ENCODE measurements around the gene ZNF692.

ZNF692 gene

DNA sequence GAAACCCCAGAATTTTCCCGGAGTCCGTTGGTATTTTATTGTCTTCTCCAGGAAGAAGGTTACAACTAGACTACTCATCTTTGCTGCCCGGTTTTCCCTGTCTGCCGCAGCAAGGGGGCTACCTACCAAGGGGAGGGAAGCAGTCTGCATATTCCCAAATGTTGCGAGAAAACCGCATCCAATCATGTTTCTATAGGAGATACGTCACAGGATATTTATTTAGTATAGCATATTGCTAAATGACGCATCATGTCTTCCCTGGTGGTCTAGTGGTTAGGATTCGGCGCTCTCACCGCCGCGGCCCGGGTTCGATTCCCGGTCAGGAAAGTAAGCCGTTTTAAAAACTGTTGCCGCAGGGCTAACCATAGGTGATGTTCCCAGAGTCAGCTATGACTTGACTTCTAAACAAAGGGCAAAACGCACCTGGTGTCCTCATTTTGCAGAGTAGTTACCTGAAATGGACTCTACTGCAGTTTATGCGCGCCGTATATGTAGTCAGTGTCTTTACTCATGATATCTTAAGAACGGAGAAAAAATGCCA lies 15.2 kb upstream of the ZNF692 start:
- DNase-seq: peak; percentile 94

DNA sequence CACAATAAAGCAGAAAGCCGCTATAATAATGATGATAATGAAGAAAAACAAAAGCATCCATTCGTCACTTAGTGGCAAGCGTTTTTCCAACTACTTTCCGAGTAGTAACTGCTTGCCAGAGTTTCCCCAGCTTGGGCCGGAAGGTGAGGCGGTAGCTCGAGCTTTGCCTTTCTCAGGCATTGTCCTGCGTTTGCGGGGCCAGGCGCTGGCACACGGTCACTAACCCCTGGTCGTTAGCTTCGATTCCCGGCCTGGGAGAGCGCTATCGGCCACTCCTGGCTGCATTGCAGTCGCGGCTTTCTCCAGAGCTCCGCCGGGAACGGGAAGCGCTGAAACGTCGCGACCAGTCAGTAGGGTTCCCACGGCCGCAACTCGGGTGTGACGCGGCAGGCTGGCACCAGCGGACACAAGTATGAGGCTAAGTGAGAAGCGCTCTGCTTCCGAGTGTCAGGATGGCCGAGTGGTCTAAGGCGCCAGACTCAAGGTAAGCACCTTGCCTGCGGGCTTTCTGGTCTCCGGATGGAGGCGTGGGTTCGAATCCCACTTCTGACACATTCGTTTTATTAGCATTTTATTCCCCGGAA lies 14.6 kb upstream of the ZNF692 start:
- peak; percentile 94 for DNase-seq

DNA sequence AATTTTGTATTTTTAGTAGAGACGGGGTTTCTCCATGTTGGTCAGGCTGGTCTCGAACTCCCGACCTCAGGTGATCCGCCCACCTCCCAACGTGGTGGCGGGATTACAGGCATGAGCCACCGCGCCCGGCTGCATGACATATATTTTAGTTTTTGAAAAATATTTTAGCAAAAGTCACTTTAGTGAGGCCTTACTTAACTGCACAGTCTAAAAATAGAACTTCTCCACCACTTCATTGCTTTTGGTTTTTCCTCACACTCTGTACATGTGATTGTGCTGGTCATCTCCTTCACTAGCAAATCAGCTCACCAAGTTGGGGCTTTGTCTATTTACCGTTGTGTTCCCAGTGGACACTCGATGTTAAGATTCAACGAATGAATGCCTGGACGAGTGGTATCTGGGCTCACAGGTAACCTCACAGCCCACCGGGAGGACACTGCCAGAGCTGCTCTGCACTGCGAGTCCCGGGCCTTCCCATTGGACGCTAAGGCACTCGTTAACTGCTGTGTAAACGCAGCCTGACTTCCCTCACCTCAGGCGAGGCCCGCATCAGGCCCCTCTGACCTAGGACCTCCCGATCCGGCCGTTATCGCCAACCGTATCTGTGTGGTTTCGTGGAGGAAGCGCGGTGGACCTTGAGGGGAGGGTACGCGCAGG lies 14.0 kb upstream of the ZNF692 start:
- DNase-seq: peak; percentile 60

DNA sequence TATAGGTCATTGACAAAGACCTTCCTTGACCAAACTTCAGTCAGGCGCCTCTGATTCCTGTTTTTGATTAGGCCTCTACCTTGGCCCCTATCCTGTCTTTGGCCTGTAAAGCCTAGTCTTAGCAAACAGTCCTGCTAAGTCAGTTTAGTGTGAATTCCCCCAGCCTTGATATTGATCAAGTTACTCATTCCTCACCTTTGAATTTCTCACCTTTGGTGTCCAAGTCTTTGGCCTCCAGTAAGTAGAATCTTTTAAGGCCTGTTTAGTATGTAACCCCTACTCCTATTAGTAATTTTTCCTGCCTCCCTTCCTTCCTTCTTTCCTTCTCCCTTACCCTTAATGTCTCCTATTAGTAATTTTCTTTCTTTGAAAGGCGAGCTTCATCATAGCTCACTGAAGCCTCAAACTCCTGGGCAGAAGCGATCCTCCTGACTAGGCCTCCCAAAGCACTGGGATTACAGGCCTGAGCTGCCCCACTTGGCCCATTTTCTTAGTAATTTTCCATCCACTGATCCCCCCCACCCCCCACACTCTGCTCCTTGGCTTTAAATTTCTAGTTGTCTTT lies 13.0 kb upstream of the ZNF692 start:
- DNase-seq: no peak

DNA sequence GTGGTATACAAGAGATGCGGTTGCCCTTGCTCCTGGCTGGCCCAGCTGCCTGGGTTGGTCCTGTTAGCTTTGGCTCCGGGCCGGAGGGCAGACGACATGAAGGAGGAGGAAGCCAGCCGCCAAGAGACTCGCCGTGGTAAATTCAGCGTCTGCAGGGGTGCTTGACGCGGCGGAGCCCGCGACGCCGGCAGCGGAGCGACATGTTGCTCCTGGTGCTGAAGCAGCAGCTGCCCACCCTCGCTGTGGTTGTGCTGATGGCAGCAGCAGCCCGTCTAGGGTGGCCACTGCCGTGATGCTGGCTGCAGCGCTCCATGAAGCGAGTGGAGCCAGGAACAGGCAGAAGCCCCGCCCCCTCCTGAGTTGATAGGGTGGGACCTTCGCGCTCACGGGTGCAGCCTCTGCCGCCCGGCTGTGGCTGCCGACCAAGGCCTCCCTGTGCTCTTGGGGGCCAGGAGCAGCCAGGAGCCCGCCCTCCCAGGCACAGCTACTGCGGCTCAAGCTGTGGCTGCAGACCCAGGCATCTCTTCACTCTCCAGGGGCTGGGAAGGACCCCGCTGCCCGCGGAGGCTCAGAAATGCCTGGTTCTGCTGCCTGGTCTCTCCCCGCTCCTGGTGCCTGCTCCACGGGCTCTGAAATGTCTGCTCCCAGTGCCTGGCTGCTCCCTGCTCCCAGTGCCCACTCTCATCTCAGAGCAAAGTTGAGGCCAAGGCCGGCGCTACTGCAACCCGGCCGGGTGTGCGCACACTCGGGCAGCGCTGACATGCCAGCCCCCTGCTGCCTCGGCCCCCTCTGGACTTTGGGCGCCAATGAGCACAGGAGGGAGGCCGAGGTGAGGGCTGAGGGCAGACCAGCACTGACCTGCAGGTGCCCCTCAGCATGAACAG lies 4.4 kb upstream of the ZNF692 start:
- DNase-seq: peak; percentile 31

DNA sequence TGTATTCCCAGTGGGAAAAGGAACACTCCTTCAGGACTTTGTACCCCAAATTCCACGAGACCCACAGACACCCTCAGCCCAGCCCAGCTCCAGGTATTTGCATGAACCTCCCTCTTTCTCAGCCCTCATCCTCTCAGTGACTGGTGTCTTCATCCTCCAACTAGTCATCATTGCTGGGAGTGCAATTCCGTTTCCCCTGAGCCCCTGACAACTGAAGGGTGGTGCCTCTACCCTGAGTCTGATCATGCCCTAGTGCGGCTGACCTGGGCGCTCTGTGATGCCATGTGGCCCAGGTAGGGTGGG lies 3.8 kb upstream of the ZNF692 start:
- DNase-seq: no peak

DNA sequence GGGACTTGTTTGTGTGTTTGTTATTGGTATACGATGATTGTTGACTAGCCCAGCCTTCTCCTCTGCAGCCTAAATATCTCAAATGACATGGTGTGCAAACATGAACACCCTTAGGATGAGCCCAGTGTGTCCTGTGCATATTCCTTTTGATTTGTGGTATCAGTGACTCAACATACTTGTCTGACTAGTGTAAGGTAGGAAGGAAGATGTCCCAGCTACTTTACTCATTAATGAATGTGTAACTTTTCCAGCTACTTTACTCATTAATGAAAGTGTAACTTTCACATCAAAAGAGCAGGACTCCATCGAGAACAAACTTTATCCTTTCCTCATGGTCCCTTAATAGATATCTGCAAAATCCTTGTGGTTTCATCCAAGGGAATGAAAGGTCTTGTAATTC lies 2.7 kb upstream of the ZNF692 start:
- DNase-seq: peak; percentile 22

DNA sequence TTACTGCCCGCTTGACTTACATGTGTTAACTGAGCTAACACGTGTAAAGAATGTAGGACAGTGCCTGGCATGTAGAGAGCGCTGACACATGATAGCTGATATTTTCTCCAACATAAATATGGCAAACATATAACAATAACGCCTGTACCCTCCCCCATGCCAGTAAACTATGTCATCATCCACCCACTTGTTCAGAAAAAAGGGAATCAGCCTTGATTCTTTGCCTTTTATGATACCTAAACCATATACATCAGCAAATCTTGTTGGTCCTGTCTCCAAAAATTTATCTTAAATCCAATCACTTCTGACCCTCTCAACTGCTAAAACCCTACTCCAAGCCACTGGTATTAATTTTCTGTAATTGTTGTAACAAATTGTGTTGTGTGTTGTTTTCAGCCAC lies 1.1 kb upstream of the ZNF692 start:
- no peak for DNase-seq

DNA sequence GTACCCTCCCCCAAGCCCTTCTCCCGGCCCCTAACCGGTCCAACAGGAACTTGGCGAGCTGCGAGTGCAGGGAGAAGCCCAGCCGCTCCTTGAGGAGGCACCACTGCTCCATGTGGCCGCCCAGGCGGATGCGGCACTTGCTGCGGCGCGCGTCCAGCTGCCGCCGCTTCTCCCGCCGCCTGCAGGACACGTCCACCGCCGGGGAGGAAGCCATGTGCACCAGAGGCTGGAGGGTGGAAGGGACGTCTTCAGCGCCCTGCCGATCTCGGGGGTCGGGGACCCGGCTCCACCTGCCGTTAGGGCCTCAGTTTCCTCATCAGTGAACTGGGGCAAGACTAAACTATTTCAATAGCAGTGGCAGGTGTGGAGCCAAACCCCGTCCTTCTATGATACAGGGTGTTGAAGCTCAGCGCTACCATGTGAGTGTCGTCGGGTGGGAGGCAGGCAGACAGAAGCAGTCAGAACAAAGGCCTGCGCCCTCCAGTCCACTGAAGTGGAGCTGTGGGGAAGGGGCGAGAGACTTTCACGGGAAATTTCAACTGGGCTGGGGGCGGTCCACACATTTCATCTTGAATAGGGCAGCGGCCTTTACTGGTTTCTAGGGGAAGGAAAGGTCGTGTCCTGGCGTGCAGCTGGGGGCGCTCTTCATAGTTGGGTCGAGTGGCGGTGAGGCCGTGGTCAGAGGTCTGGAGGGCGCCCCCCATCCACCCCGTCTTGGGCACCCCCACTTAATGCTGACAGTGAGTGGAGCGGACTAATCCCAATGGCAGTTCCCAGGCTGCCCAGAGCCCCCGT lies 592 bp downstream of the ZNF692 start:
- DNase-seq: peak; percentile 62

DNA sequence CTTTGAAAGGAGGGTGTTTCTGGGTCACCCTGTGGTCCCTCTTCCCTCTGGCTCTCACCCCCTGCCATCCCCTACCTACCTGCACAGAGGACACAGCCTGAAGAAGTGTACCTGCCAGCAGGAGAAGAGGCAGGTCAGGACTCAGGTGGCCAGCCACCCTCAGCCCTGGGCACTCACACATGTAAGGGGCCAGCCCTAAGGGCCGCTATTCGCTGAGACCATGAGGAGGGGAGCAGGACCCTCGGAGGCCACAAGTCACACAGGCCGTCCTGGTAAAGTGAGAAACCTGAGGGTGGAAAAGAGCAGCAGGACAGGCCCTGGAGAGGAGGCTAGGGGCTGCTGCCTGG lies 1.2 kb downstream of the ZNF692 start:
- no peak for DNase-seq

DNA sequence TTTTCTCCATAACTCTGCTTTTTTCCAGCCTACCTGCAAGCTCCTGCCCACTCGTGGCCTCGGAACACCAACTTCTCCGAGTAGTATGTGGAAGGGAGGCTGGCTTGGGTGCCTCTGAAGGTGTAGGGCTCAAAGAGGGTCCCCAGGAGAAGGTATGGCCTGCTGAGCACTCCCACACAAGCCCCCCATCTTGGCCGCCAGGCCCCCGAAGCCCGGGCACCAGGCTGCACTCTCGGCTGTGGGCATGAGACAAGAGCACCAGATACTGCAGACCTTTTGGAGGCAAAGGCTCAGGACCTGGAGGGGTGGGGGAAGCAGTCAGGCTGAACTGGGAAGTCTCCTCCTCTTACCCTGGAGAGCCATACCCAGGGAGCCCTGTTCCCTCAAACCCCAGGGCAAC lies 1.7 kb downstream of the ZNF692 start:
- no peak for DNase-seq

DNA sequence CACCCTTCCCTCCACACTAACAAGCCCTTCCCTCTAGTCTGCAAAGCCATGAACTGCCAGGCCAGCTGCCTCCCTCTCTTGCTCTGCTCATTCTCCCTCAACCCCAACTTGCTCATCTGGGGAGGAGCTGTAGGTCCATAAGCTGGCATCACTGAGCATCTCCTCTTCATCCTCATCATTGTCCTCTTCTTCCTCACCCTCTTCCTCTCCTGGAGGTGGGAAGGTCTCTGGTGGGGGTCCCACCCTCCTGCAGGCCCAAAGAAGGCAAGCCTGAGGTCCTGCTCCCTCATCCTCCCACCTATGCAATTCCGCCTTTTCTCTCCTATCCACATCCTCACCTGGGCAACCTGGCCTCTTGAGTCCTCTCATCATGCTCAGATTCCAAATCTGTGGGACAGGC lies 2.7 kb downstream of the ZNF692 start:
- DNase-seq: no peak

DNA sequence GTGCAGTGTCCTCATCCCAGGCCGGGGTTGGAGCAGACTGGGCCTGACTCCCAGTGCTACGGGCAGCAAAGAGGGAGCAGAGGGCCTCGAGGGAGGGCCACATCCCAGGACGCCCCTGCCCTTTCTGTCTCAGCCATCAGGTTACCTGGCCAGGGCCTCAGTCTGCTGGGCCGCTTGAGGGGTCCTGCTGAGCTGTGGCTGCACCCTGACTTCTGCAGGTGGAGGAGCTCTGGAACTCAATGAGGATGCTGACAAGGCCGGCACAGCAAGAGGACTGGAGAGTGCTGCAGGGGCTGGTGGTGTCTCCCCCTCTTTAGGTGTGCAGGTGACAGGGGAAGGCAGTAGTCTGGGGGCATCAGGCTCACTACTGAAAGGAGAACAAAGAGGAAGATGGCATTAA lies 3.3 kb downstream of the ZNF692 start:
- no peak for DNase-seq

DNA sequence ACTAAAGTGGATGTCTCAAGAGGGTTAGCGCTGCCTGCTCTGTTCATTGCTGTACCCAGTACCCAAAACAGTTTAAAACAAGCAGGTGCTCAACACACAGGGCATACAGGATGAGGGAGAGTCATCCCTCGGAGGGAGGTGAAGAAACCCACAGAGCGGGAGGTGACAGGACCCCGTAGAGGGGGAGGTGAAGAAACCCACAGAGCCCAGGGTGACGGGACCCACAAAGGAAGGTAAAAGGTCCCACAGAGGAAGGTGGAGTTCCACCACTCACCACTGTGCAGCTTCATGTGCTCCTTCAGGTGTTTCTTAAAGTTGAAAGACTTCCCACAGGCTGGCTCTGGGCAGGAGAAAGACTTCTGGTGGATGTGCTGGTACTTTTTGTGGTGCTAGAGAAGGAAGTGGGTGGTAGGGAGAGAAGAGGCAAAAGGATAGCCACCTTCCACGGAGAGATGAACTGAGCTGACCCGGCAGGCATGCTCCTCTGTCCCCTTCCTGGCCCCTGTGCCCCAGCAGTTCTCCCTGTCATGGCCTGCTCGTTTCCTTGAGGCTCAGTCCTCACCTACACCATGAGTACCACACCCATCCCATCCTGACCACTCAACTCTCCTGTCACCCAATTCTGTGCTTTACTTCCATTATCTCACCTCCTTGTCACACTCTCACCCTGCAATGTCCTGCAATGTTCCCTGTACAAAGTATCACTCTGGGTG lies 5.1 kb downstream of the ZNF692 start:
- DNase-seq: no peak

DNA sequence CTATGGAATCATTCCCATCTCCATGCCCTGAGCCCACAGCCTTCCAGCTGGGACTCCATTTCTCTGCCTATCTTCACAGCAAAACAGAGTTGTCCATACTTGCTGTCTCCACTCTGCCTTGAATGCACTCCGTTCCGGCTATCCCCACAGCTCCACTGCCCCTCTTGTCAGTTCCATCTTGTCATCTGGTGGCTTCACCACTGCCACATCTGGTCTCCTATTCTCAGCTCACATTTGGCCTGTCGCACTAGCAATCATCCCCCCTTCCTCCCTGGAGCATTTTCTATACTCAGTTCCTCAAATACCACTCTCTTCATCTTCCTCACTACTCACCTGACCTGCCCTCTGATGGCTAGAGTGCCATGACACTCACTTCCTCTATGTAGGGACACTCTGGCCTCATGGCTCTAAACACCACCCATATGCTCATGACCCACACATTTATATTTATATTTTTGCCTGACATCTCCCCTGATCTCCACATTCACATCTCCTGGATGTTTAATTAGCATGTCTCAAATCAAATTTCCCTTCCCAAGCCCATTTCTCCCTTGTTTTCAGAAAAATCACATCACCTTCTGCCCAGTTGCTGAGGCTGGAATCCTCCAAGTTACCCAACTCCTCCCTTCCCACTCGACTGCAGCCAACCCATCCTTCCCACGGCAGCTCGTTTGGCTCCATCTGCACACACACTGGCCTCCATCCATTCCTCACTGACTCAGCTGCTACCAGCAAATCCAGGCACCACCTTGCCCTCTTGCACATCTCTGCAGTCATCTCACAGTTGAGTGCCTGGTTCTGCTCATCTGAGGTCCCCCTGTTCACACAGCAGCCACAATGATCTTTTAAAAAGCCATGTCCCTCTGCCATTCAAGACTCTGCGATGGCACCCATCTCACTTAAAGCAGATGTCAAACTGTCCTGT lies 6.1 kb downstream of the ZNF692 start:
- DNase-seq: no peak

DNA sequence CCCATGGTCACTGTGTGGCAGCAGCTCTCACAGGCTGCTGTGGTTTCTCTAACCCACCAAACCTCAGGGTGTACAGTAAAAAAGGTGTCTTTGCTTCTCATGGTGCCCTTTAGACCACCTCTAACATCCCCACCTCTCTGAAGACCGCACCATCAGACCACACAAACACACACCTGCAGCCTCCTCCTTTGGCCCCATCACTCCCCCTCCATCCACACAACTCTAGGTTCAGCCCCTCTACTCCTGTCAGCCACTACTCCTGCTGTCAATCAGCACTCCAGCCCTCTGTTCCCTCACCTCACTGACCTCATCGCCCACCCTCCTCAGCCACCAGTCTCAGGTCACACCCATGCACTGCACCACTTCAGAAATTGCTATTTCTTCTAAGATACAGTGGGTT lies 7.5 kb downstream of the ZNF692 start:
- DNase-seq: no peak

DNA sequence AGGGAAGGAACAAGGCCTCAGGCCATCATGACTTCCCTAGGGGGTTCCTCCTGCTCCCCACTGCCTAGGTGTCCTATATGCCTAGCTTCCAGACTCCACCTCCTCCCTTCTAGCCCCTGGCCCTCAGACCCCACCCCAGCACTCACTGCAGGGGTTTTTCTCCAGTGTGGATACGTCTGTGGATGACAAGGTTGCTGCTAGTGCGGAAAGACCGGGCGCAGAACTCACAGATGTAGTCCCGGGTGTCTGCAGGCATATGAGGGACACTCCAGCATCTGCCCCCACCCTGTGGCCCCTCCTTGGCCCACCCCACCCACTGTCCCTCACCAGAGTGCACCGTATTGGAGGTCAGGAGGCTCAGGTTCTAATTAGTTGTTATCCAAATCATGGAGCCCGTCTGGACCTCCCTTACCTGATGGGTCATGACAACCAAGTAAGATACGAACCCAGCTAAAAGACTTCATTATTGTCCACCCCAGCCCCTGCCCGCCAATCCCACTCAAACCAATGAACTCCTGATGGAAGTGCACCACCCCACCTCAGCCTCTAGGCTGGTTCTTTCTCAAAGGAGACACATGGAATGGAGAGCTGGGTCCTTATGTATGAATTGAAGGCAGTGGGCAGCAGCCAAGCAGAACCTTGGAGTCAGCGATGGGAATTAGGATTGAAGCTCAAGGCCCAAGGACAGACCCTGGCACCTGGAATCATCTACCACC lies 8.2 kb downstream of the ZNF692 start:
- no peak for DNase-seq

DNA sequence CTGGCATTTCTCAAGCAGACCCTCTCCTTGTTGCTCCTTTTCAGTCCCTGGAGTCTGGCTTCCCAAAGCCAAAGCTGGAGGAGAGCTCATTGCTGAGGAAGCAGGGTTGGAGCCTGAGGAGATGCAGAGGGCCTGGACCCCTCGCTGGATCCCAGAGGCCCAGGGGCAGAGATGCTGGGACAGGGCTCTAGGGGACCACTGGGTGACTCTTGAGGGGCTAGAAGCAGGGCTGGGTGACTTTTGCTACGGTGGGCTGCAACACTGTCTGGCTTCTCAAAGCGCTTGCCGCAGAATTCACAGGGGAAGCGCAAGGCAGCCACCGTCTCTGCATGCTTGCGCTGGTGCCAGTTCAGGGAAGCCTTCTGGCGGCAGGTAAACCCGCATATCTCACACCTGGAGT lies 8.8 kb downstream of the ZNF692 start:
- DNase-seq: no peak

DNA sequence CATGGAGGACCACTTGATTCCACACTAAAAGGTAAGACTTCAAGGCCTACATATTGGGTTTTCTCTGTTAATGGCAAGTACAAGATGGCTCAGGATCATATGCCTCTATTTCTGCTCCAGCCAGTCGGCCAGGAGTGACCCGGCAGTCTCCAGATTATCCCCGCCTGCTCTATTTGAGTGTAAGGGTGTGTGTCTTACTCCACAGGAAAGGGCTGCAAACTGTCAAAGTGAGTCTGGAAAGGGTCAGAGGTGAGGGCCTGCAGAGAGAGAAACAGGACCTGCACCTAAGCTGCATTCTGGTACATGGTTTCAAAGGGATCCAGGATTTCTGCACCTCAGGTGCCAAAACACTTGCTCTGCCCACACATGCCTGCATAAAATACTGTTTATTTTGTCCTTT lies 9.2 kb downstream of the ZNF692 start:
- no peak for DNase-seq

DNA sequence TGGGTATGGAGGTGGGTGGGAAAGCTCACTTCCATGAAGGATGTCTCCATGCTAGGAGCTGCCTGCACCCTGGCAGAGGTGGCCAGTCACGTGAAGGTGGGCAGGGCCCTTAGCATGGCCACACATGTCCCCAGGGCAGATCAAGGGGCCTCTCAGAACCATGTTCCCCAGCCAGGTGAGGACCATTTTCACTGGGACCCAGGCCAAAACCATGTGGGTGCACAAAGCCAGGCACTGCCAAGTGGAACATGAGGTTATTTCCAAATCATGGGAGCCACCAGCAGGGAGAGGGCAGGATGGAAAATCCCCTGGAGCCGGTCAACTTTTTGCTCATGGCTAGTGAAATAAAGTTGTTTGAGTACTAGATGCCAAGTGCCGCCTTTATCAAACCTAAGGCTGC lies 9.7 kb downstream of the ZNF692 start:
- no peak for DNase-seq

DNA sequence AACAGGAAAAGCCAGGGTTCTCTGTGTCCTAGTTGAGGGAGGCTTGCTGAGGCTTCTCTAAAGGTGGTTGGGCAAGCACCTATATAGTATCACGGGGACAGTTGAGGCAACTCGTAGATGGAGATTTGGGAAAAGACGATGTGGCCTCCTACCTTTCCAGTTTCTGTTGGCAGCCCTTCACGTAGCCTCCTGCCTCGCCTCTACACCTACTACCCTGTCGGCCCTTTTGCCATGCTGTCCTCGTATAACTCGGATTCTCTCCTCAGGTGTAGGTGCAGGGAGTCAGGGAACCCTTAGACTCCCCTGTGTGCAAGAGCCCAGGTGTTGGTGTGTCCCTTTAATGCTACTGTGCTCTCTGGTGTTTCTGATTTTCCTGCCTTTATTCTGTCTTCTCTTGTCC lies 10.3 kb downstream of the ZNF692 start:
- DNase-seq: no peak
